H1 (cell line): Measurements from ENCODE around the gene MANSC1. TPM values are rescaled to one million over a fixed set of nuclear protein-coding genes. Genes with fewer than 3 reads are reported as not detected.

ENCODE experiments used
- CTCF ChIA-PET: fragments of 300-600 bp; sonication (Branson Sonifier 250); formaldehyde crosslinking; loops from one replicate; lab custom pipeline; 2021; ENCODE audit not compliant: partially characterized antibody; lab: Charles Lee
- POLR2A ChIA-PET: fragments of 300-600 bp; sonication (Branson Sonifier 250); formaldehyde crosslinking; loops from one replicate; lab custom pipeline; 2021; ENCODE audit warnings: inconsistent platforms; ENCODE audit not compliant: partially characterized antibody; lab: Charles Lee
- DNase-seq, 2 experiments: peaks; one replicate each; pipeline versions ENCODE4 v3.0.0 to v3.0.0-alpha.2; 2010 to 2022; ENCODE audit warnings: low spot score in 2 of 2, low read depth in 1 of 2, mixed read lengths in 1 of 2
- FAIRE-seq: peaks from 2 replicates; lab custom pipeline; 2011; peaks lifted over from hg19 to GRCh38; lab: Jason Lieb, UNC
- H2AFZ ChIP-seq: 2 replicates; pipeline ENCODE4 v1.8.1; 2012; ENCODE audit warnings: low read length, inconsistent platforms
- H2AK5ac ChIP-seq: 2 replicates; pipeline ENCODE4 v1.6.1; 2013; ENCODE audit warnings: low read depth, low read length
- H2BK120ac ChIP-seq: replicated peaks from 2 replicates; pipeline ENCODE3; 2013; ENCODE audit warnings: low read depth, low read length, inconsistent platforms
- H2BK12ac ChIP-seq: 2 replicates; pipeline ENCODE4 v1.6.1; 2013; ENCODE audit warnings: low read depth, low read length
- H2BK15ac ChIP-seq: 2 replicates; pipeline ENCODE4 v1.6.1; 2013; ENCODE audit warnings: low read length
- H2BK20ac ChIP-seq: 2 replicates; pipeline ENCODE4 v1.6.1; 2013; ENCODE audit warnings: low read length
- H2BK5ac ChIP-seq: 2 replicates; pipeline ENCODE4 v1.6.1; 2013; ENCODE audit warnings: low read depth, low read length
- H3K14ac ChIP-seq: 2 replicates; pipeline ENCODE4 v1.6.1; 2013; ENCODE audit warnings: inconsistent platforms; ENCODE audit not compliant: insufficient read length
- H3K18ac ChIP-seq: 2 replicates; pipeline ENCODE4 v1.6.1; 2013; ENCODE audit warnings: low read length; ENCODE audit errors: extremely low read depth
- H3K23ac ChIP-seq: 2 replicates; pipeline ENCODE4 v1.6.1; 2013; ENCODE audit warnings: inconsistent platforms; ENCODE audit not compliant: insufficient read length
- H3K23me2 ChIP-seq: 2 replicates; pipeline ENCODE4 v1.6.1; 2013; ENCODE audit warnings: low read depth, low read length
- H3K27ac ChIP-seq: 2 replicates; pipeline ENCODE4 v1.6.1; 2011; ENCODE audit warnings: low read depth, low read length, inconsistent platforms
- H3K27me3 ChIP-seq, 4 experiments: replicated peaks in 1 of 4; 1 replicate in 1 of 4; 2 replicates in 3 of 4; pipeline versions ENCODE4 v1.6.1 to v1.8.1; 2011 to 2013; ENCODE audit warnings: low read length in 3 of 4, mild to moderate bottlenecking in 3 of 4, inconsistent platforms in 2 of 4, mixed read lengths in 2 of 4, moderate library complexity in 1 of 4; ENCODE audit not compliant: control insufficient read depth in 3 of 4, insufficient read depth in 3 of 4; ENCODE audit errors: extremely low read depth in 1 of 4
- H3K36me3 ChIP-seq, 4 experiments: 2 replicates each; pipeline versions ENCODE4 v1.6.1 to v1.8.1; 2011 to 2013; ENCODE audit warnings: mild to moderate bottlenecking in 4 of 4, low read length in 3 of 4, moderate library complexity in 2 of 4, control low read depth in 1 of 4, inconsistent platforms in 1 of 4; ENCODE audit not compliant: insufficient read depth in 4 of 4, control insufficient read depth in 2 of 4
- H3K4ac ChIP-seq: replicated peaks from 2 replicates; pipeline ENCODE3; 2013; ENCODE audit warnings: low read length, low read depth, mixed read lengths, inconsistent platforms; ENCODE audit not compliant: insufficient read length
- H3K4me1 ChIP-seq, 4 experiments: replicated peaks in 1 of 4; 1 replicate in 1 of 4; 2 replicates in 3 of 4; pipeline versions ENCODE4 v1.6.1 to v1.8.1; 2011 to 2013; ENCODE audit warnings: low read length in 3 of 4, inconsistent platforms in 2 of 4, mixed read lengths in 1 of 4; ENCODE audit not compliant: insufficient read depth in 4 of 4, control insufficient read depth in 3 of 4
- H3K4me2 ChIP-seq, 2 experiments: 2 replicates each; pipeline versions ENCODE4 v1.6.1 to v1.8.1; 2011 to 2013; ENCODE audit warnings: low read depth in 2 of 2, low read length in 2 of 2, control low read depth in 1 of 2, inconsistent platforms in 1 of 2, mild to moderate bottlenecking in 1 of 2; ENCODE audit not compliant: insufficient read depth in 1 of 2
- H3K4me3 ChIP-seq, 4 experiments: fragments of 200-600, 300-600 bp in 1 of 4; sonication (generic), shearing (Covaris generic), sonication (Bioruptor Twin) in 1 of 4; 2 replicates each; pipeline versions ENCODE4 v1.5.1 to v1.8.1; 2011 to 2016; ENCODE audit warnings: low read length in 4 of 4, low read depth in 3 of 4, control low read depth in 2 of 4, inconsistent platforms in 2 of 4, mild to moderate bottlenecking in 2 of 4, mixed read lengths in 1 of 4, moderate library complexity in 1 of 4; ENCODE audit not compliant: insufficient read depth in 2 of 4; ENCODE audit errors: extremely low read depth in 1 of 4
- H3K56ac ChIP-seq: replicated peaks from 2 replicates; pipeline ENCODE3; 2013; ENCODE audit warnings: low read depth, mild to moderate bottlenecking, mixed read lengths, low read length, inconsistent platforms; ENCODE audit not compliant: insufficient read length
- H3K79me1 ChIP-seq: 2 replicates; pipeline ENCODE4 v1.6.1; 2013; ENCODE audit warnings: low read depth, low read length, control low read depth
- H3K79me2 ChIP-seq, 2 experiments: 2 replicates each; pipeline versions ENCODE4 v1.6.1 to v1.8.1; 2012 to 2013; ENCODE audit warnings: low read length in 2 of 2, mild to moderate bottlenecking in 2 of 2, inconsistent platforms in 1 of 2; ENCODE audit not compliant: insufficient read depth in 2 of 2, control insufficient read depth in 1 of 2
- H3K9ac ChIP-seq, 4 experiments: replicated peaks in 1 of 4; 1 replicate in 1 of 4; 2 replicates in 3 of 4; pipeline versions ENCODE4 v1.6.1 to v1.8.1; 2011 to 2013; ENCODE audit warnings: low read depth in 3 of 4, low read length in 3 of 4, control low read depth in 2 of 4, mild to moderate bottlenecking in 2 of 4, moderate library complexity in 2 of 4, inconsistent platforms in 1 of 4; ENCODE audit errors: extremely low read depth in 1 of 4
- H3K9me3 ChIP-seq, 2 experiments: 2 replicates each; pipeline versions ENCODE4 v1.6.1 to v1.8.1; 2012 to 2013; ENCODE audit warnings: mild to moderate bottlenecking in 2 of 2, moderate library complexity in 2 of 2, control low read depth in 1 of 2, inconsistent platforms in 1 of 2, low read depth in 1 of 2, low read length in 1 of 2, mixed read lengths in 1 of 2; ENCODE audit not compliant: insufficient read depth in 2 of 2
- H4K20me1 ChIP-seq, 2 experiments: replicated peaks in 1 of 2; 2 replicates each; pipeline versions ENCODE3 to v1.8.1; 2011 to 2013; ENCODE audit warnings: inconsistent platforms in 2 of 2, low read length in 2 of 2, mild to moderate bottlenecking in 1 of 2; ENCODE audit not compliant: insufficient read depth in 2 of 2, control insufficient read depth in 1 of 2
- H4K5ac ChIP-seq: 2 replicates; pipeline ENCODE4 v1.6.1; 2013; ENCODE audit warnings: low read length, low read depth, mixed read lengths, inconsistent platforms; ENCODE audit not compliant: insufficient read length
- H4K8ac ChIP-seq: 2 replicates; pipeline ENCODE4 v1.8.0; 2013; ENCODE audit warnings: mild to moderate bottlenecking, moderate library complexity, low read length, inconsistent platforms; ENCODE audit not compliant: insufficient read depth; ENCODE audit errors: extremely low read depth
- H4K91ac ChIP-seq: replicated peaks from 2 replicates; pipeline ENCODE3; 2013; ENCODE audit warnings: low read length, mixed read lengths, inconsistent platforms; ENCODE audit not compliant: insufficient read length
- CBX8 ChIP-seq: fragments of 300-800, 300-1000 bp; sonication (generic); IDR thresholded peaks from 2 replicates; pipeline ENCODE4 v1.7.1; 2016; ENCODE audit warnings: low read depth, low read length, borderline replicate concordance
- CEBPB ChIP-seq: IDR thresholded peaks from 2 replicates; pipeline ENCODE4 v1.6.1; 2012; ENCODE audit warnings: low read depth, low read length
- CHD2 ChIP-seq: IDR thresholded peaks from 2 replicates; pipeline ENCODE4 v1.6.1; 2012; ENCODE audit warnings: low read length, improper control_type of control experiment
- CTBP2 ChIP-seq: IDR thresholded peaks from 2 replicates; pipeline ENCODE4 v1.7.0; 2011; ENCODE audit warnings: borderline replicate concordance, mild to moderate bottlenecking, moderate library complexity, mixed read lengths, low read length; ENCODE audit not compliant: insufficient read depth, insufficient read length
- KDM4A ChIP-seq: IDR thresholded peaks from one replicate; pipeline ENCODE4 v1.7.1; 2012; ENCODE audit warnings: low read depth, mild to moderate bottlenecking, moderate library complexity, low read length, inconsistent platforms; ENCODE audit not compliant: severe bottlenecking
- KDM5A ChIP-seq: fragments of 200-600 bp; IDR thresholded peaks from 2 replicates; pipeline ENCODE4 v1.7.1; 2012; ENCODE audit warnings: mild to moderate bottlenecking, low read length, inconsistent platforms, mixed read lengths
- MAX ChIP-seq: IDR thresholded peaks from 2 replicates; pipeline ENCODE4 v1.6.1; 2012; ENCODE audit warnings: inconsistent platforms
- RNF2 ChIP-seq: fragments of 200-900, 300-1000 bp; sonication (generic); IDR thresholded peaks from 2 replicates; pipeline ENCODE4 v1.7.1; 2016; ENCODE audit warnings: borderline replicate concordance, low read depth, mild to moderate bottlenecking, antibody characterized with exemption, low read length; ENCODE audit not compliant: poor library complexity, severe bottlenecking; ENCODE audit errors: missing control alignments
- SP4 ChIP-seq: IDR thresholded peaks from 2 replicates; pipeline ENCODE4 v1.6.1; 2012; ENCODE audit warnings: low read length, inconsistent platforms
- TAF7 ChIP-seq: optimal IDR thresholded peaks from 2 replicates; pipeline ENCODE3; 2011; ENCODE audit warnings: low read depth, mild to moderate bottlenecking, inconsistent platforms, low read length, moderate library complexity, borderline replicate concordance
- USF2 ChIP-seq: IDR thresholded peaks from 2 replicates; pipeline ENCODE4 v1.6.1; 2011; ENCODE audit warnings: low read length, improper control_type of control experiment
- WGBS, 2 experiments: shearing (Covaris generic) in 1 of 2; methylation state at CpG; one replicate each; pipeline versions ENCODE4 v1.1.6 to v1.1.7; 2013 to 2015; ENCODE audit warnings: low lambda C conversion rate in 2 of 2, mixed read lengths in 2 of 2, inconsistent platforms in 1 of 2, low coverage in 1 of 2, missing lambda C conversion rate in 1 of 2; ENCODE audit not compliant: insufficient replicate concordance in 2 of 2, insufficient coverage in 1 of 2, insufficient read length in 1 of 2; ENCODE audit errors: extremely low coverage in 1 of 2, missing lambda C conversion rate in 1 of 2; 5-methylcytosine and 5-hydroxymethylcytosine counted together
- polyA plus RNA-seq, 7 experiments: library from polyadenylated mRNA; depleted of rRNA in 3 of 7; stranded (reverse) in 5 of 7; unstranded in 2 of 7; fragments of >200 nt in 5 of 7; fragments of 200-250 nt in 2 of 7; gene quantifications; 1 replicate in 5 of 7; 2 replicates in 1 of 7; 4 replicates in 1 of 7; pipeline versions ENCODE4 v1.2.1 to v1.2.3, GENCODE V29; 2011 to 2013; ENCODE audit warnings: missing spikeins in 2 of 7, mixed read lengths in 2 of 7
- total RNA-seq: library from RNA; stranded (reverse); fragmentation: NEBNext Ultra II Directional; extraction: Animal tissue kit (Norgen Biotek cat#: 25700); gene quantifications from 2 replicates; pipeline ENCODE4 v1.2.1, GENCODE V29; 2021

The MANSC1 gene
- total and polyA plus RNA-seq, 2 of the 8 experiments (the other 6 are each of a cell fraction or from before 2014, with no cell fraction given), result 2.0 to 8.9 TPM

GRCh38 chr12:12393171-12393570 is 43.1 kb upstream of the MANSC1 start:
- H3K56ac ChIP-seq, result no peak overlapping the region
- ChIA-PET POLR2A (no interaction called here), CTCF (no interaction called here)
- no peak overlapping the region for H2AK5ac ChIP-seq
- no peak overlapping the region for H4K5ac ChIP-seq
- FAIRE-seq (no peak), DNase-seq (no peak)
- no peaks in the 10 kb centered on the region for H3K79me1 ChIP-seq
- no peak overlapping the region for H2BK12ac ChIP-seq
- H2BK120ac ChIP-seq, result no peak overlapping the region
- H3K36me3 ChIP-seq, result no peaks in the 10 kb centered on the region
- H3K9me3 ChIP-seq, result no peaks in the 10 kb centered on the region
- peaks cover 0 to 2% (median 1%) of the 10 kb centered on the region in 4 experiments; a peak in 2 of 7 replicates for H3K4me1 ChIP-seq
- H2BK20ac ChIP-seq, result no peak overlapping the region
- WGBS, 2 experiments, result 86% methylated on average over 2 of the region's 2 CpGs; no CpG with 5 or more reads in 1 of the 2 experiments
- H4K91ac ChIP-seq, result no peak overlapping the region
- no peak overlapping the region for H3K4me2 ChIP-seq
- H2BK15ac ChIP-seq, result no peak overlapping the region
- H4K8ac ChIP-seq, result no peak overlapping the region
- no peak overlapping the region for H3K4me3 ChIP-seq
- H3K14ac ChIP-seq, result no peak overlapping the region
- no peak overlapping the region for H2AFZ ChIP-seq
- H3K27me3 ChIP-seq, result no peaks in the 10 kb centered on the region
- no peak overlapping the region for H3K23ac ChIP-seq
- no peaks in the 10 kb centered on the region for H4K20me1 ChIP-seq
- no peaks in the 10 kb centered on the region for H3K79me2 ChIP-seq
- no peak overlapping the region for H3K18ac ChIP-seq
- no peak overlapping the region for H2BK5ac ChIP-seq
- no peaks in the 10 kb centered on the region for H3K23me2 ChIP-seq
- H3K27ac ChIP-seq, result no peak overlapping the region
- H3K9ac ChIP-seq, result no peak overlapping the region
- no peak overlapping the region for H3K4ac ChIP-seq
- TF ChIP-seq KDM5A (no peak), CTBP2 (no peak), KDM4A (no peak), CEBPB (no peak), CHD2 (no peak), CBX8 (no peak), RNF2 (no peak), MAX (no peak), TAF7 (no peak), USF2 (no peak), SP4 (no peak)
